ENCODE results near the gene SLC7A10. TPM values are rescaled to one million over a fixed set of nuclear protein-coding genes. Genes with fewer than 3 reads are reported as not detected.

Gene SLC7A10
- total RNA-seq, 1 experiment from 2014 or later = 2.9 TPM

GRCh38 chr19:33163481-33163880 lies 62.2 kb downstream of the SLC7A10 start:
- Histone ChIP-seq H2AK5ac (ENCODE audit: insufficient read length, low read length) (no peak overlapping the region), H3K9me3 (ENCODE audit: control insufficient read depth, low read depth, low read length) (no peaks in the 10 kb centered on the region), H3T11ph (ENCODE audit: low read length) (no peak overlapping the region), H4K20me1 (ENCODE audit: control insufficient read depth, insufficient read depth, insufficient read length) (no peaks in the 10 kb centered on the region), H2BK12ac (ENCODE audit: insufficient read length, low read depth, low read length) (no peak overlapping the region), H3K4me2 (ENCODE audit: insufficient read depth, insufficient read length, low read length) (no peak overlapping the region), H3K79me2 (ENCODE audit: insufficient read depth, low read length) (no peaks in the 10 kb centered on the region), H3K4me1 (ENCODE audit: insufficient read depth, low read length) (no peaks in the 10 kb centered on the region), H4K91ac (ENCODE audit: insufficient read length, low read depth, low read length) (no peak overlapping the region), H3K23ac (ENCODE audit: insufficient read length, low read depth, low read length) (no peak overlapping the region), H2AFZ (ENCODE audit: low read length) (no peak overlapping the region), H3K14ac (ENCODE audit: insufficient read depth, low read length) (no peak overlapping the region), H3K23me2 (ENCODE audit: insufficient read length, low read depth, low read length, poor library complexity, severe bottlenecking) (no peaks in the 10 kb centered on the region), H4K5ac (ENCODE audit: insufficient read length, low read depth, low read length) (no peak overlapping the region), H3K9ac (ENCODE audit: extremely low read depth, insufficient read length, low read length) (no peak overlapping the region), H3K18ac (ENCODE audit: insufficient read length, low read depth, low read length) (no peak overlapping the region), H3K27me3 (ENCODE audit: insufficient read depth, low read length) (no peaks in the 10 kb centered on the region), H3K56ac (ENCODE audit: insufficient read length, low read depth, low read length) (no peak overlapping the region), H4K8ac (replicated peaks; ENCODE audit: insufficient read length, low read depth, low read length) (no peak overlapping the region), H2BK15ac (ENCODE audit: low read depth, low read length) (no peak overlapping the region), H3K27ac (ENCODE audit: insufficient read length, low read depth, low read length) (no peak overlapping the region), H2BK20ac (ENCODE audit: low read depth, low read length, poor library complexity, severe bottlenecking) (no peak overlapping the region), H3K79me1 (ENCODE audit: insufficient read depth, low read depth, low read length, poor library complexity, severe bottlenecking) (no peaks in the 10 kb centered on the region), H2BK5ac (ENCODE audit: insufficient read length, low read length) (no peak overlapping the region), H3K4ac (ENCODE audit: low read depth, low read length) (no peak overlapping the region), H2BK120ac (ENCODE audit: low read depth, low read length, poor library complexity, severe bottlenecking) (no peak overlapping the region)
- no peaks in the 10 kb centered on the region; the same call in 1 of the 2 replicates for H3K27me3 Mint-ChIP-seq (ENCODE audit: low read depth)
- H3K36me3 Mint-ChIP-seq (ENCODE audit: insufficient read depth in 1 of 3, low read depth in 3 of 3) = peaks cover 5 to 9% (median 8%) of the 10 kb centered on the region in 3 experiments; a peak in 5 of 7 replicates
- H3K27ac Mint-ChIP-seq = no peak overlapping the region
- no peak for TF ChIP-seq CTCF (conservative IDR thresholded peaks at IDR 0.05)
- no peak for DNase-seq
- peaks cover 20 to 26% of the 10 kb centered on the region in 2 experiments for H3K9me3 Mint-ChIP-seq
- no CpG with 5 or more reads among the region's 6 CpGs for WGBS (ENCODE audit: extremely low coverage, insufficient read length, low lambda C conversion rate)
- no peaks in the 10 kb centered on the region for H3K4me1 Mint-ChIP-seq
- no peak overlapping the region for H3K4me3 Mint-ChIP-seq
